Peyer's patch (tissue), 4 donors: ENCODE measurements around the gene BHLHE40.

Source experiments
- CTCF ChIP-seq, 6 experiments: fragments of 450-650 bp in 4 of 6; fragments of 200-600 bp in 2 of 6; sonication (generic) in 1 of 6; IDR thresholded peaks; one replicate each; pipeline ENCODE4 v1.5.1; 2017 to 2019; ENCODE audit warnings: antibody characterized with exemption in 6 of 6, mild to moderate bottlenecking in 3 of 6, moderate library complexity in 1 of 6
- POLR2A ChIP-seq, 2 donors: fragments of 450-650 bp; IDR thresholded peaks; one replicate each; pipeline ENCODE4 v1.5.1; 2017; ENCODE audit warnings: antibody characterized with exemption in 2 of 2, mild to moderate bottlenecking in 2 of 2, moderate library complexity in 2 of 2

GRCh38 chr3:5001805-5002173 is 22.6 kb downstream of the BHLHE40 start:
- no peak for TF ChIP-seq CTCF (IDR thresholded peaks at IDR 0.05)
- no peak for TF ChIP-seq POLR2A (IDR thresholded peaks at IDR 0.05)
